AG09319 (cell line): ENCODE results near the gene SYNE4.
"Not testable (repeated sequence)": the region's sequence is repeated elsewhere in the genome, so short reads cannot be mapped to it uniquely, and the experiment has no call there.

Experiments used
- DNase-seq: peaks from one replicate; pipeline ENCODE4 v3.0.0-alpha.2; 2010; ENCODE audit warnings: low read depth; ENCODE audit errors: extremely low read depth
- CTCF ChIP-seq: IDR thresholded peaks from 2 replicates; pipeline ENCODE4 v1.5.1; 2011; ENCODE audit warnings: low read depth, mild to moderate bottlenecking, inconsistent platforms, low read length, moderate library complexity

Gene SYNE4

GRCh38 chr19:35986664-35987570 lies 21.7 kb downstream of the SYNE4 start:
- DNase-seq: no peak
- TF ChIP-seq CTCF: no peak

- no peak for TF ChIP-seq CTCF
These were observed 22.5 kb downstream of the SYNE4 start for GRCh38 chr19:35986111-35986510.

GRCh38 chr19:35983177-35983576 lies 25.4 kb downstream of the SYNE4 start:
- no peak for TF ChIP-seq CTCF
- no peak for DNase-seq

More at GRCh38 chr19:35986111-35986510, 22.5 kb downstream of the SYNE4 start:
- DNase-seq: no peak

- DNase-seq: not testable (repeated sequence)
These were observed 27.6 kb downstream of the SYNE4 start for GRCh38 chr19:35980997-35981396.

- no peak for TF ChIP-seq CTCF
- no peak for DNase-seq
These were observed 29.7 kb downstream of the SYNE4 start for GRCh38 chr19:35978832-35979365.

- no peak for TF ChIP-seq CTCF
- DNase-seq: no peak
These were observed 30.3 kb downstream of the SYNE4 start for GRCh38 chr19:35978271-35978670.

GRCh38 chr19:35977446-35978222 lies 31.0 kb downstream of the SYNE4 start:
- no peak for DNase-seq
- TF ChIP-seq CTCF: no peak
